ENCODE results near the gene RAPGEF3.

The RAPGEF3 gene

GRCh38 chr12:47791874-47792273 is 33.2 kb upstream of the RAPGEF3 start:
- H3K27ac ChIP-seq (ENCODE audit: low read depth, low read length), result no peak overlapping the region

GRCh38 chr12:47791351-47791746 is 32.7 kb upstream of the RAPGEF3 start:
- Histone ChIP-seq H3K27ac (ENCODE audit: low read depth, low read length) (no peak overlapping the region), H3K36me3 (ENCODE audit: control insufficient read depth in 5 of 5, insufficient read depth in 5 of 5, low read length in 5 of 5) (peaks cover 7 to 99% (median 97%) of the 10 kb centered on the region in 5 donors), H3K9me3 (ENCODE audit: control insufficient read depth in 5 of 5, low read length in 5 of 5) (no peaks in the 10 kb centered on the region), H3K27me3 (ENCODE audit: control insufficient read depth in 5 of 5, insufficient read depth in 4 of 5, low read length in 5 of 5) (no peaks in the 10 kb centered on the region), H3K4me1 (ENCODE audit: control insufficient read depth in 5 of 5, insufficient read depth in 5 of 5, low read length in 5 of 5) (peaks cover 0 to 3% (median 0%) of the 10 kb centered on the region in 5 donors), H3K9ac (ENCODE audit: low read length in 5 of 5) (no peak overlapping the region), H3K4me3 (ENCODE audit: low read depth in 1 of 5, low read length in 5 of 5) (no peak overlapping the region)

More at GRCh38 chr12:47791874-47792273, 33.2 kb upstream of the RAPGEF3 start:
- peaks cover 7 to 99% (median 95%) of the 10 kb centered on the region in 5 donors for H3K36me3 ChIP-seq (ENCODE audit: control insufficient read depth in 5 of 5, insufficient read depth in 5 of 5, low read length in 5 of 5)
- no peak overlapping the region for H3K4me3 ChIP-seq (ENCODE audit: low read depth in 1 of 5, low read length in 5 of 5)
- H3K27me3 ChIP-seq (ENCODE audit: control insufficient read depth in 5 of 5, insufficient read depth in 4 of 5, low read length in 5 of 5), result no peaks in the 10 kb centered on the region
- H3K4me1 ChIP-seq (ENCODE audit: control insufficient read depth in 5 of 5, insufficient read depth in 5 of 5, low read length in 5 of 5), result no peaks in the 10 kb centered on the region
- no peaks in the 10 kb centered on the region for H3K9me3 ChIP-seq (ENCODE audit: control insufficient read depth in 5 of 5, low read length in 5 of 5)
- no peak overlapping the region for H3K9ac ChIP-seq (ENCODE audit: low read length in 5 of 5)

- Histone ChIP-seq H3K36me3 (ENCODE audit: control insufficient read depth in 5 of 5, insufficient read depth in 5 of 5, low read length in 5 of 5) (peaks cover 7 to 99% (median 98%) of the 10 kb centered on the region in 5 donors), H3K4me3 (ENCODE audit: low read depth in 1 of 5, low read length in 5 of 5) (no peak overlapping the region), H3K9ac (ENCODE audit: low read length in 5 of 5) (no peak overlapping the region), H3K9me3 (ENCODE audit: control insufficient read depth in 5 of 5, low read length in 5 of 5) (no peaks in the 10 kb centered on the region), H3K4me1 (ENCODE audit: control insufficient read depth in 5 of 5, insufficient read depth in 5 of 5, low read length in 5 of 5) (peaks cover 0 to 4% (median 0%) of the 10 kb centered on the region in 5 donors), H3K27ac (ENCODE audit: low read depth, low read length) (no peak overlapping the region), H3K27me3 (ENCODE audit: control insufficient read depth in 5 of 5, insufficient read depth in 4 of 5, low read length in 5 of 5) (no peaks in the 10 kb centered on the region)
These were observed 32.1 kb upstream of the RAPGEF3 start for GRCh38 chr12:47790676-47791350.

- H3K27ac ChIP-seq (ENCODE audit: low read depth, low read length), result no peak overlapping the region
- no peak overlapping the region for H3K9ac ChIP-seq (ENCODE audit: low read length in 5 of 5)
- peaks cover 0 to 4% (median 0%) of the 10 kb centered on the region in 5 donors for H3K4me1 ChIP-seq (ENCODE audit: control insufficient read depth in 5 of 5, insufficient read depth in 5 of 5, low read length in 5 of 5)
- H3K9me3 ChIP-seq (ENCODE audit: control insufficient read depth in 5 of 5, low read length in 5 of 5), result no peaks in the 10 kb centered on the region
- no peaks in the 10 kb centered on the region for H3K27me3 ChIP-seq (ENCODE audit: control insufficient read depth in 5 of 5, insufficient read depth in 4 of 5, low read length in 5 of 5)
- peaks cover 7 to 99% (median 98%) of the 10 kb centered on the region in 5 donors for H3K36me3 ChIP-seq (ENCODE audit: control insufficient read depth in 5 of 5, insufficient read depth in 5 of 5, low read length in 5 of 5)
- no peak overlapping the region for H3K4me3 ChIP-seq (ENCODE audit: low read depth in 1 of 5, low read length in 5 of 5)
These were observed 31.2 kb upstream of the RAPGEF3 start for GRCh38 chr12:47789712-47790489.

GRCh38 chr12:47789141-47789540 is 30.5 kb upstream of the RAPGEF3 start:
- peaks cover 7 to 99% (median 98%) of the 10 kb centered on the region in 5 donors for H3K36me3 ChIP-seq (ENCODE audit: control insufficient read depth in 5 of 5, insufficient read depth in 5 of 5, low read length in 5 of 5)

GRCh38 chr12:47787596-47788319 is 29.1 kb upstream of the RAPGEF3 start:
- Histone ChIP-seq H3K9ac (ENCODE audit: low read length in 5 of 5) (no peak overlapping the region), H3K27me3 (ENCODE audit: control insufficient read depth in 5 of 5, insufficient read depth in 4 of 5, low read length in 5 of 5) (no peaks in the 10 kb centered on the region), H3K36me3 (ENCODE audit: control insufficient read depth in 5 of 5, insufficient read depth in 5 of 5, low read length in 5 of 5) (peaks cover 2 to 99% (median 98%) of the 10 kb centered on the region in 5 donors), H3K9me3 (ENCODE audit: control insufficient read depth in 5 of 5, low read length in 5 of 5) (no peaks in the 10 kb centered on the region), H3K4me3 (ENCODE audit: low read depth in 1 of 5, low read length in 5 of 5) (no peak overlapping the region), H3K4me1 (ENCODE audit: control insufficient read depth in 5 of 5, insufficient read depth in 5 of 5, low read length in 5 of 5) (peaks cover 0 to 8% (median 4%) of the 10 kb centered on the region in 5 donors), H3K27ac (ENCODE audit: low read depth, low read length) (no peak overlapping the region)

More at GRCh38 chr12:47789141-47789540, 30.5 kb upstream of the RAPGEF3 start:
- H3K27me3 ChIP-seq (ENCODE audit: control insufficient read depth in 5 of 5, insufficient read depth in 4 of 5, low read length in 5 of 5), result no peaks in the 10 kb centered on the region
- H3K9me3 ChIP-seq (ENCODE audit: control insufficient read depth in 5 of 5, low read length in 5 of 5), result no peaks in the 10 kb centered on the region
- peaks cover 0 to 4% (median 0%) of the 10 kb centered on the region in 5 donors for H3K4me1 ChIP-seq (ENCODE audit: control insufficient read depth in 5 of 5, insufficient read depth in 5 of 5, low read length in 5 of 5)
- no peak overlapping the region for H3K9ac ChIP-seq (ENCODE audit: low read length in 5 of 5)
- no peak overlapping the region for H3K27ac ChIP-seq (ENCODE audit: low read depth, low read length)
- H3K4me3 ChIP-seq (ENCODE audit: low read depth in 1 of 5, low read length in 5 of 5), result no peak overlapping the region

GRCh38 chr12:47786662-47787280 is 28.1 kb upstream of the RAPGEF3 start:
- H3K36me3 ChIP-seq (ENCODE audit: control insufficient read depth in 5 of 5, insufficient read depth in 5 of 5, low read length in 5 of 5), result peaks cover 0 to 100% (median 96%) of the 10 kb centered on the region in 5 donors
- H3K27ac ChIP-seq (ENCODE audit: low read depth, low read length), result no peak overlapping the region
- H3K4me3 ChIP-seq (ENCODE audit: low read depth in 1 of 5, low read length in 5 of 5), result no peak overlapping the region
- H3K9me3 ChIP-seq (ENCODE audit: control insufficient read depth in 5 of 5, low read length in 5 of 5), result no peaks in the 10 kb centered on the region
- H3K4me1 ChIP-seq (ENCODE audit: control insufficient read depth in 5 of 5, insufficient read depth in 5 of 5, low read length in 5 of 5), result peaks cover 0 to 8% (median 4%) of the 10 kb centered on the region in 5 donors
- no peak overlapping the region for H3K9ac ChIP-seq (ENCODE audit: low read length in 5 of 5)
- H3K27me3 ChIP-seq (ENCODE audit: control insufficient read depth in 5 of 5, insufficient read depth in 4 of 5, low read length in 5 of 5), result no peaks in the 10 kb centered on the region

GRCh38 chr12:47785887-47786661 is 27.4 kb upstream of the RAPGEF3 start:
- H3K36me3 ChIP-seq (ENCODE audit: control insufficient read depth in 5 of 5, insufficient read depth in 5 of 5, low read length in 5 of 5), result peaks cover 0 to 100% (median 97%) of the 10 kb centered on the region in 5 donors
- H3K9ac ChIP-seq (ENCODE audit: low read length in 5 of 5), result no peak overlapping the region
- no peak overlapping the region for H3K4me3 ChIP-seq (ENCODE audit: low read depth in 1 of 5, low read length in 5 of 5)
- peaks cover 0 to 8% (median 4%) of the 10 kb centered on the region in 5 donors for H3K4me1 ChIP-seq (ENCODE audit: control insufficient read depth in 5 of 5, insufficient read depth in 5 of 5, low read length in 5 of 5)
- H3K27me3 ChIP-seq (ENCODE audit: control insufficient read depth in 5 of 5, insufficient read depth in 4 of 5, low read length in 5 of 5), result no peaks in the 10 kb centered on the region
- H3K9me3 ChIP-seq (ENCODE audit: control insufficient read depth in 5 of 5, low read length in 5 of 5), result no peaks in the 10 kb centered on the region
- no peak overlapping the region for H3K27ac ChIP-seq (ENCODE audit: low read depth, low read length)
